B cell (primary cell): ENCODE data around the gene ABCC9.

Experiments used
- EZH2 ChIP-seq: IDR thresholded peaks from 2 replicates; pipeline ENCODE4 v1.6.1; 2012; ENCODE audit warnings: borderline replicate concordance, low read depth, mild to moderate bottlenecking, moderate library complexity, low read length; ENCODE audit not compliant: insufficient read depth, poor library complexity, severe bottlenecking
- TF ChIP-seq, protein P1 (sequence below): fragments of 200-600 bp; IDR thresholded peaks from one replicate; pipeline ENCODE4 v1.8.0; 2022; ENCODE audit warnings: antibody characterized with exemption, mild to moderate bottlenecking

DNA sequence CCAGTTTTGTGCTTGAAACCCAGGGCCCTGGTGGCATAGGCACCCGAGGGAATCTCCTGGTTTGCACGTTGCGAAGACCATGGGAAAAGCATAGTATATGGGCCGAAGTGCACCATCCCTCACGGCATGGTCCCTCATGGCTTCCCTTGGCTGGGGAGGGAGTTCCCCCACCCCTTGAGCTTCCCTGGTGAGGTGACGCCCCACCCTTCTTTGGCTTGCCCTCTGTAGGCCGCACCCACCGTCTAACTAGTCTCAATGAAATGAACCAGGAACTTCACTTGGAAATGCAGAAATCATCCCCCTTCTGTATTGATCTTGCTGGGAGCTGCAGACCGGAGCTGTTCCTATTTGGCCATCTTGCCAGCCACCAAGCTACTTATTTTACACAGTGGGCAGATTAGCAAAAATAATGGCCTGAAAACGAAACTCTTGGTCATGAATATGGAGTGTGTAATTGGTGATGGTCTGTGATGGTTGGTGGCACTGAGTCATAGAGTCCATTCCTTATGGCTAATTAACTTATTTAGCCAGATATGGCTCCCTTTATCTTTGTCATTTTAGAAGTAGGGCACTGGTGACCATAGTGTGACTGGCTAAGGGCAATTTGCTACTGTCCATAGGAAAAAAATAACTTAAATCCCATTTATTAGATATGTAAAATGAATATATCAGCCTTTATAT lies 145.4 kb downstream of the ABCC9 start:
- TF ChIP-seq, protein P1, sequence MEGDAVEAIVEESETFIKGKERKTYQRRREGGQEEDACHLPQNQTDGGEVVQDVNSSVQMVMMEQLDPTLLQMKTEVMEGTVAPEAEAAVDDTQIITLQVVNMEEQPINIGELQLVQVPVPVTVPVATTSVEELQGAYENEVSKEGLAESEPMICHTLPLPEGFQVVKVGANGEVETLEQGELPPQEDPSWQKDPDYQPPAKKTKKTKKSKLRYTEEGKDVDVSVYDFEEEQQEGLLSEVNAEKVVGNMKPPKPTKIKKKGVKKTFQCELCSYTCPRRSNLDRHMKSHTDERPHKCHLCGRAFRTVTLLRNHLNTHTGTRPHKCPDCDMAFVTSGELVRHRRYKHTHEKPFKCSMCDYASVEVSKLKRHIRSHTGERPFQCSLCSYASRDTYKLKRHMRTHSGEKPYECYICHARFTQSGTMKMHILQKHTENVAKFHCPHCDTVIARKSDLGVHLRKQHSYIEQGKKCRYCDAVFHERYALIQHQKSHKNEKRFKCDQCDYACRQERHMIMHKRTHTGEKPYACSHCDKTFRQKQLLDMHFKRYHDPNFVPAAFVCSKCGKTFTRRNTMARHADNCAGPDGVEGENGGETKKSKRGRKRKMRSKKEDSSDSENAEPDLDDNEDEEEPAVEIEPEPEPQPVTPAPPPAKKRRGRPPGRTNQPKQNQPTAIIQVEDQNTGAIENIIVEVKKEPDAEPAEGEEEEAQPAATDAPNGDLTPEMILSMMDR: no peak
- no peak for TF ChIP-seq EZH2
